ENCODE measurements around the gene SASS6.

GRCh38 chr1:100076319-100076718, 56.4 kb downstream of the SASS6 start:
- no peak for TF ChIP-seq POLR2AphosphoS5 (IDR thresholded peaks at IDR 0.05; ENCODE audit: low read depth, low read length)
- no peak for TF ChIP-seq TAF1 (IDR thresholded peaks at IDR 0.05; ENCODE audit: borderline replicate concordance, insufficient read depth, low read length)
- no peak for TF ChIP-seq REST (IDR thresholded peaks at IDR 0.05; ENCODE audit: insufficient read depth in 1 of 2, low read depth in 2 of 2, low read length in 2 of 2)
- no peak for TF ChIP-seq SIN3A (IDR thresholded peaks at IDR 0.05; ENCODE audit: borderline replicate concordance, insufficient read depth, low read length)
- no peak for TF ChIP-seq FOXP2 (optimal IDR thresholded peaks at IDR 0.05; ENCODE audit: borderline replicate concordance, extremely low read depth, extremely low read length, insufficient read depth)
